ENCODE data around the gene NLGN1. TPM values are rescaled to one million over a fixed set of nuclear protein-coding genes. Genes with fewer than 3 reads are reported as not detected.

NLGN1 gene
- total RNA-seq, 2 experiments from 2014 or later: not detected

DNA sequence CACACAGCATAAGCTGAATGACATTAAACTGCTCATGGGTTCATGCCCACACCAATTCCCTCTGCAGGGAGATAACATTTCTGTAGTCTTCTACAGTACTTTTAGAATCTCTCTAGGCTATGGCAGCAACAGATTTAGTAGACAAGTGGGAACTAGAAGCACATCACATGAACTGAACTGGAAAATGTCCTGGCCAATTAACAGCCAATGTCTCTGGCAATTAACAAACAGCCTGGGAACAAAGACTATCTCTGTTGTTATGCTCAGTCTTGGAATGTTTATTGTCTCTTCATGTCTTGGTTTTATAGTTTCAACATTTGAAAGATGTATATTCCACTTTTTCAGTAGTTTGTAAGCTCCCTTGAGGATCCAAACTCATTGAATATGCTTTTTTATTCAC is 938.4 kb downstream of the NLGN1 start:
- POLR2A ChIA-PET: no interaction called here
- CTCF ChIA-PET: no interaction called here

All from activated CD8-positive, alpha-beta memory T cell treated with anti-CD3 and anti-CD28 coated beads for 36 hours (primary cell).